ENCODE results near the gene IL34.
"Not testable (repeated sequence)": the region's sequence is repeated elsewhere in the genome, so short reads cannot be mapped to it uniquely, and the experiment has no call there.

Gene IL34

GRCh38 chr16:70658921-70659320, 12.6 kb downstream of the IL34 start:
- no peak for DNase-seq (ENCODE audit: low read depth)

- DNase-seq (ENCODE audit: low read depth), result no peak
Observed at GRCh38 chr16:70659546-70659945, 13.2 kb downstream of the IL34 start.

- no peak for DNase-seq (ENCODE audit: low read depth)
Observed at GRCh38 chr16:70659953-70660671, 13.8 kb downstream of the IL34 start.

- no peak for DNase-seq (ENCODE audit: low read depth)
Observed at GRCh38 chr16:70660672-70661350, 14.5 kb downstream of the IL34 start.

- DNase-seq (ENCODE audit: low read depth), result no peak
Observed at GRCh38 chr16:70661534-70661917, 15.2 kb downstream of the IL34 start.

GRCh38 chr16:70661918-70662641, 15.7 kb downstream of the IL34 start:
- DNase-seq (ENCODE audit: low read depth), result no peak

- no peak for DNase-seq (ENCODE audit: low read depth)
Observed at GRCh38 chr16:70662991-70663523, 16.7 kb downstream of the IL34 start.

- DNase-seq (ENCODE audit: low read depth), result no peak
Observed at GRCh38 chr16:70663524-70664324, 17.4 kb downstream of the IL34 start.

GRCh38 chr16:70664325-70665112, 18.2 kb downstream of the IL34 start:
- no peak for DNase-seq (ENCODE audit: low read depth)

GRCh38 chr16:70665113-70665694, 18.8 kb downstream of the IL34 start:
- DNase-seq (ENCODE audit: low read depth), result no peak

- no peak for DNase-seq (ENCODE audit: low read depth)
Observed at GRCh38 chr16:70665806-70666735, 19.7 kb downstream of the IL34 start.

- no peak for DNase-seq (ENCODE audit: low read depth)
Observed at GRCh38 chr16:70670175-70670574, 23.8 kb downstream of the IL34 start.

GRCh38 chr16:70670938-70671337, 24.6 kb downstream of the IL34 start:
- DNase-seq (ENCODE audit: low read depth), result not testable (repeated sequence)

- no peak for DNase-seq (ENCODE audit: low read depth)
Observed at GRCh38 chr16:70674221-70675014, 28.1 kb downstream of the IL34 start.

- no peak for DNase-seq (ENCODE audit: low read depth)
Observed at GRCh38 chr16:70675851-70676513, 29.6 kb downstream of the IL34 start.

- no peak for DNase-seq (ENCODE audit: low read depth)
Observed at GRCh38 chr16:70676675-70677498, 30.5 kb downstream of the IL34 start.

GRCh38 chr16:70677499-70678120, 31.3 kb downstream of the IL34 start:
- DNase-seq (ENCODE audit: low read depth), result no peak

All from HS-27A (cell line).